Activated naive CD4-positive, alpha-beta T cell treated with anti-CD3 and anti-CD28 coated beads for 36 hours (primary cell): Measurements from ENCODE around the gene WNT9B. TPM values are rescaled to one million over a fixed set of nuclear protein-coding genes. Genes with fewer than 3 reads are reported as not detected.

Source experiments
- CTCF ChIA-PET: fragments of 350-600 bp; sonication (Branson Sonifier 250); formaldehyde crosslinking; loops from one replicate; lab custom pipeline; 2021; ENCODE audit warnings: antibody characterized with exemption; lab: Charles Lee
- DNase-seq: peaks from one replicate; pipeline ENCODE4 v3.0.0-alpha.2; 2020
- H3K27ac Mint-ChIP-seq: one replicate; pipeline ENCODE4 v1.8.0; 2021; ENCODE audit warnings: mild to moderate bottlenecking, mixed read lengths
- H3K27me3 Mint-ChIP-seq: one replicate; pipeline ENCODE4 v1.8.0; 2021; ENCODE audit warnings: low read depth, mixed read lengths
- H3K36me3 Mint-ChIP-seq: one replicate; pipeline ENCODE4 v1.8.0; 2021; ENCODE audit warnings: low read depth, mixed read lengths
- H3K4me1 Mint-ChIP-seq: one replicate; pipeline ENCODE4 v1.8.0; 2021; ENCODE audit warnings: low read depth, mixed read lengths
- H3K4me3 Mint-ChIP-seq: one replicate; pipeline ENCODE4 v1.8.0; 2021; ENCODE audit warnings: mild to moderate bottlenecking, moderate library complexity, mixed read lengths
- H3K9me3 Mint-ChIP-seq: one replicate; pipeline ENCODE4 v1.8.0; 2021; ENCODE audit warnings: mixed read lengths
- intact Hi-C: fragments of 100-400 bp; cut with micrococcal nuclease; formaldehyde crosslinking; loops from one replicate; pipeline ENCODE4 v1.15.1; 2023
- total RNA-seq, 2 experiments: library from RNA; stranded (reverse); gene quantifications; one replicate each; pipeline ENCODE4 v1.2.3, GENCODE V29; 2021

The WNT9B gene
- total RNA-seq, 2 experiments from 2014 or later: not detected

DNA sequence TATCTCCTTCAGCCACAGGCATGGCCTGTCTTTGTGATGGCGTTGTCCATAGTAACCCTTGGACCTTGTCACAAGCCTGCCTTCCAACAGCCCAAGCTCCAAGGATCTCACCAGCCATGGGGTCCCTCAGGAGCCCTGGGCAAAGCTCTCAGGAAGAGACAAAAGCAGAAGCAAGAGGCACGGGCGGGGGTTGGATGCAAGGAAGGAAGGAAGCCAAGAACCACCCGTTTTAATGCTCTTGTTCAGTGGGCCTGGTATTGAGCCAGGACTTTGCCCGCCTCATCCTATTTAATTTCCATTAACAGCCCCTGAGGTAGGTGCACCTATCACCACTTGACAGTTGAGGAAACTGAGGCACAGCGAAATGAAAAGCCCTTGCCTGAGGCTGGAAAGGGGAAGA lies 39.3 kb downstream of the WNT9B start:
- no peak overlapping the region for H3K4me3 Mint-ChIP-seq
- DNase-seq: no peak
- no peaks in the 10 kb centered on the region for H3K9me3 Mint-ChIP-seq
- intact Hi-C loops: no loop called here
- peaks cover 10% of the 10 kb centered on the region for H3K27me3 Mint-ChIP-seq
- no peaks in the 10 kb centered on the region for H3K4me1 Mint-ChIP-seq
- CTCF ChIA-PET: no interaction called here
- H3K27ac Mint-ChIP-seq: no peak overlapping the region
- H3K36me3 Mint-ChIP-seq: no peaks in the 10 kb centered on the region

DNA sequence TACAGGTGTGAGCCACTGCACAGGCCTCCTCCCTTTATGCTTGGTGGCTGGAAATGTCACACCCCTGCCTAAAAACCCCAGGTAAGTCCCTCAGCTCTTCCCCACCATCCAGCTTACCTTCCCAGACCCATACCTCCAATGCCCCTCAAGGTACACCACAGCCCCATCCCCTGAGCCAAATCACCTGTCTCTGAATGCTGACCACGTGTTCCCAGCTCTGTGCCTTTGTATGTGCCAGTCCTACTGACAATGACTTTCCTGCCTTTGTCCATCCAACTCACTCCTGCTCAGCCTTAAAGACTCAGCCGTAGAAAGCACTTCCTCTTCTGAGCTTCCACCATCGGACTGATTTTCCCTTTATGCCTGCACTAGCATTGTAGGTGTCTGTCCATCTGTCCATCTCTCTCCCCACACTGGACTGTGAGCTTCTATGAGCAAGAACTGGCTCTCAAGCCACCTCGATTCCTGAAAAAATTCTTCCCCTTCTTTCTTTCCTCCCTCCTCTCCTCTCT lies 40.9 kb downstream of the WNT9B start:
- CTCF ChIA-PET: no interaction called here
- no peak overlapping the region for H3K4me3 Mint-ChIP-seq
- no peaks in the 10 kb centered on the region for H3K4me1 Mint-ChIP-seq
- H3K27me3 Mint-ChIP-seq: peaks cover 8% of the 10 kb centered on the region
- H3K27ac Mint-ChIP-seq: no peak overlapping the region
- no peak for DNase-seq
- H3K9me3 Mint-ChIP-seq: no peaks in the 10 kb centered on the region
- intact Hi-C loops: no loop called here
- H3K36me3 Mint-ChIP-seq: no peaks in the 10 kb centered on the region

DNA sequence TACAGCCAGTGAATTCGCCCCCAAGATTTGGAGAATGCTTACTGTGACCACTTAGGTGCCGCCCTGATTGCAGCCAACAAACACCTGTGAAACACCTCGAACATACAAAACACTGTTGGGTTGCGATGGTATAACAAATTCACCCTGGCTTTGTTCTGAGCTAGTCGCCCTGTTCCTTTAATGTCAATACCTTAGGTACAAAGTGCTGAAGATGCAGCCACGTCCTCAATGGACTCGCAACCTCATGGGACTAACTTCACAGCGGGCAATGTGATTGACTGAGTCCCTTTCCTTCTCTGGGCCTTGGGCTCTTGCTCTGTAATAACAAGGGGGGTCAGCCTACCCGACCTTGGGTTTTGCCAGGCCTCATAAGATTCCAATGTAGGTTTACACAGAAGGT lies 42.6 kb downstream of the WNT9B start:
- peaks cover 2% of the 10 kb centered on the region for H3K9me3 Mint-ChIP-seq
- H3K36me3 Mint-ChIP-seq: no peaks in the 10 kb centered on the region
- H3K4me3 Mint-ChIP-seq: no peak overlapping the region
- no peaks in the 10 kb centered on the region for H3K4me1 Mint-ChIP-seq
- peaks cover 8% of the 10 kb centered on the region for H3K27me3 Mint-ChIP-seq
- CTCF ChIA-PET: no interaction called here
- intact Hi-C loops: no loop called here
- no peak for DNase-seq
- no peak overlapping the region for H3K27ac Mint-ChIP-seq

DNA sequence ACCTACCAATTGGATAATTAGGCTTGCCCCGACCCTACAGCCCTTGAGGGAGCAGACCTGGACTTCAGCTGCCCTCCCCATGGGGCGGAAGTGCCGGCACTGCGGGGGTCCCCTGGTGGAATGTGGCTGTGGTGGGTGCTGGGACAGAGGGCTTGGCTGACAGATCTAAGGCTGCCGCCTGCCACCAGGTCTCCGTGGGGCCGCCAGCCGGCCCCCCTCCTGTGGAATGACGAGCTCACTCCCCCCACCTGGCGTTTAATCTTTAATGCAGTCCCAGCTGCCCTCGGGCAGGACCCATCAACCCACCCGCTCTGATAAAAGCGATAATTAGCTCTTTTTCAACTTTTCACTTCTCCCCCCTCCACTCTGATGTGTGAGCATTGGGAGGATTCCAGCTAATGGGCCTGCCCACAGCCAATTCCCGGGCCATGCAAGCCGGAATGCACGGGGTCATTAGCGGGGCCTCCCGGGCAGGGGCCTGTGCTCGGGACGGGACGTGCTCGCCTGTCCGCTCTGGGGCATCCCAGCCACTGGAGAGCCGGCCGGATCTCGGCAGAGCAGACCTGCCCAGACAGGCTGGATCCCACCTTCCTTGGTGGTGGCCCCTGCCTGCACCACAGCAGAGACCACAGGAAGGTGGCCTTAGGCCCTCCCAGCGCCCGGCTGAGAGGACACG lies 43.2 kb downstream of the WNT9B start:
- peaks cover 2% of the 10 kb centered on the region for H3K9me3 Mint-ChIP-seq
- no peak overlapping the region for H3K27ac Mint-ChIP-seq
- intact Hi-C loops: no loop called here
- no peaks in the 10 kb centered on the region for H3K36me3 Mint-ChIP-seq
- H3K27me3 Mint-ChIP-seq: peaks cover 8% of the 10 kb centered on the region
- H3K4me3 Mint-ChIP-seq: no peak overlapping the region
- CTCF ChIA-PET: no interaction called here
- no peak for DNase-seq
- no peaks in the 10 kb centered on the region for H3K4me1 Mint-ChIP-seq

DNA sequence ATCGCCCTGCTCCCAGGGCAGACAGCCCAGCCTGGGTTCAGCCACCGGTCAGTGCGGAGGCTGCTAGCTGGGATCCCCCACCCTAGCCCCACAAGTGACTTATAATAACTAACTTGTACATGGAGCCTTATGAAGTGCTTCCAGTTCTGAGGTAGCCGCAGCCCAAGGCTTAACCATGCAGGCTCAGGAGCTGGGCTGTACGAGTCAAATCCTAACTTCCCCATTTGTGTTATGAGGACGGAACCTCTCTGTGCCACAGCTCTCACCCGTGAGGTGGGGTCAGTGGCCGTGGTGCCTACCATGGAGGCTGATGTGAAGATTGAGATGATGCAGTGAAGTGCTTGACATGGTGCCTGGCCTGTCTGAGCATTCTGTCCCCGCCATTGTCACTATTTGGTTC lies 43.8 kb downstream of the WNT9B start:
- CTCF ChIA-PET: no interaction called here
- intact Hi-C loops: no loop called here
- no peaks in the 10 kb centered on the region for H3K36me3 Mint-ChIP-seq

DNA sequence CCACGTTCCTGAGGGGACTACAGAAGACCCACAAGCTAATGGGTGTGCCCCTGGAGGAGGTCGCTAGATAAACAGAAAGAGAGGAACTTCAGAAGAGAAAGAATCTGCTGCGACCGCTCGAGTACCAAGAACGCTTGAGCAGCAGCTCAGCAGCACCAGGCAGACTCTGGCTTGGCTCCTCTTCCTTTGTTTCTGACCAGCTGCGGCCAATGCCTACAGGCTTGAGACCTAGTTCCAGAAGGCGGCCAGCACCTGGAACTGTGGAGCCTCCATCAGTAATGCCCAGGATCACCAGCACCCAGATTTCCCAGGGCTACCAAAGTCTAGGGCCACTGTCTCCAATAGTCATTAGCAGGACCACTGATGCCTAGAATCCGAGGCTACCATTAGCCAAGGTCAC lies 45.6 kb downstream of the WNT9B start:
- Mint-ChIP-seq H3K27me3 (peaks cover 8% of the 10 kb centered on the region), H3K36me3 (no peaks in the 10 kb centered on the region), H3K4me1 (no peaks in the 10 kb centered on the region)

More for the DNA sequence above, 43.8 kb downstream of the WNT9B start:
- no peaks in the 10 kb centered on the region for H3K4me1 Mint-ChIP-seq
- peaks cover 2% of the 10 kb centered on the region for H3K9me3 Mint-ChIP-seq
- peaks cover 8% of the 10 kb centered on the region for H3K27me3 Mint-ChIP-seq
- no peak for DNase-seq
- no peak overlapping the region for H3K4me3 Mint-ChIP-seq
- H3K27ac Mint-ChIP-seq: no peak overlapping the region

DNA sequence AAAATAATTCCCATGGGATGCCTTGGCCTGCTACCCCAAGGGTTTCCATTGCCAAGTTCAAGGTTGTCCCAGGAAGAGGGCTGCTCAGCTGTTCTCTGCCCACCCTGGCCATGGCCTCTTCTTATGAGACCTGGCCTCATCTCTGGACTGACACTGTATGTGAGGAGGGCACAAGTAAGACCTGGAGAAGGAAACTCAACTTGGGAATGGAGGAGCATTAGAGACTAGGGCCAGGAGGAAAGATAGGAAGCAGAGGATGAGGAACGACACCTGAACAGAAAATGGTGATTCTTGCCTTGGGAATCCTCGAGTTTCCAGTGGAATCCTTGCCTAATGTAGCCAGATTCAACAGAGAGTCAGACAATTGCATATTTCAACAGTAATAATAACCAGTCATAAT lies 47.0 kb downstream of the WNT9B start:
- peaks cover 2% of the 10 kb centered on the region for H3K9me3 Mint-ChIP-seq
- CTCF ChIA-PET: no interaction called here
- no peak overlapping the region for H3K4me3 Mint-ChIP-seq
- H3K4me1 Mint-ChIP-seq: no peaks in the 10 kb centered on the region
- H3K27me3 Mint-ChIP-seq: peaks cover 3% of the 10 kb centered on the region
- DNase-seq: no peak
- H3K27ac Mint-ChIP-seq: no peak overlapping the region
- H3K36me3 Mint-ChIP-seq: no peaks in the 10 kb centered on the region
- intact Hi-C loops: no loop called here

More for the DNA sequence above, 45.6 kb downstream of the WNT9B start:
- intact Hi-C loops: no loop called here
- CTCF ChIA-PET: no interaction called here
- Mint-ChIP-seq H3K27ac (no peak overlapping the region), H3K4me3 (no peak overlapping the region), H3K9me3 (peaks cover 2% of the 10 kb centered on the region)
- no peak for DNase-seq

DNA sequence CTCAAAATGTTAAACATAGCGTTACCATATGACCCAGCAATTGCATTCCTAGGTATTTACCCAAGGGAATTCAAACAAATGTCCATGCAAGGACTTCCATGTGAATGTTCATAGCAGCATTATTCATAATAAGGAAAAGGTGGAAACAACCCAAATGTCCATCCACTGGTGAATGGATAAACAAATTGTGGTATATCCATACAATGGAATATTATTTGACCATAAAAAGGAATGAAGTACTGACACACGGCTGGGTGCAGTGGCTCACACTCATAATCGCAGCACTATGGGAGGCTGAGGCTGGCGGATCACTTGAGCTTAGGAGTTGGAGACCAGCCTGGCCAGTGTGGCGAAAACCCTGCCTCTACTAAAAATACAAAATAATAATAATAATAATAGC lies 47.5 kb downstream of the WNT9B start:
- Mint-ChIP-seq H3K4me3 (no peak overlapping the region), H3K27ac (no peak overlapping the region), H3K27me3 (peaks cover 3% of the 10 kb centered on the region), H3K9me3 (peaks cover 2% of the 10 kb centered on the region), H3K4me1 (no peaks in the 10 kb centered on the region), H3K36me3 (no peaks in the 10 kb centered on the region)
- intact Hi-C loops: no loop called here
- CTCF ChIA-PET: no interaction called here
- DNase-seq: no peak

DNA sequence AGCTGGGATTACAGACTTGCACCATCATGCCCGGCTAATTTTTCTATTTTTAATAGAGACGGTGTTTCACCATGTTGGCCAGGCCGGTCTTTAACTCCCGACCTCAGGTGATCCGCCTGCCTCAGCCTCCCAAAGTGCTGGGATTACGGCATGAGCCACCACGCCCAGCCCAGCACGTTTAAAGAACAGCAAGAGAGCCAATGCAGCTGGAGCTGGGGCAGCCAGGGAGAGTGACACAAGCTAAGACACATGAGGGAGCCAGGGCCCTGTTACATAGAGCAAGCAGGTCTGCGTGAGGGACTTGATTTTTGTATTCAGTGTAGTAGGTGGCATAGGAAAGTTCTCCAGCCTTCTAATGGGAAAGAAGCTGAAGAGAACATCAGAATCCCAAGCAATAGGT lies 49.9 kb downstream of the WNT9B start:
- H3K27ac Mint-ChIP-seq: no peak overlapping the region
- intact Hi-C loops: no loop called here
- H3K4me1 Mint-ChIP-seq: no peaks in the 10 kb centered on the region
- H3K9me3 Mint-ChIP-seq: peaks cover 2% of the 10 kb centered on the region
- no peaks in the 10 kb centered on the region for H3K36me3 Mint-ChIP-seq
- no peak overlapping the region for H3K4me3 Mint-ChIP-seq
- CTCF ChIA-PET: no interaction called here
- DNase-seq: no peak
- H3K27me3 Mint-ChIP-seq: no peaks in the 10 kb centered on the region

DNA sequence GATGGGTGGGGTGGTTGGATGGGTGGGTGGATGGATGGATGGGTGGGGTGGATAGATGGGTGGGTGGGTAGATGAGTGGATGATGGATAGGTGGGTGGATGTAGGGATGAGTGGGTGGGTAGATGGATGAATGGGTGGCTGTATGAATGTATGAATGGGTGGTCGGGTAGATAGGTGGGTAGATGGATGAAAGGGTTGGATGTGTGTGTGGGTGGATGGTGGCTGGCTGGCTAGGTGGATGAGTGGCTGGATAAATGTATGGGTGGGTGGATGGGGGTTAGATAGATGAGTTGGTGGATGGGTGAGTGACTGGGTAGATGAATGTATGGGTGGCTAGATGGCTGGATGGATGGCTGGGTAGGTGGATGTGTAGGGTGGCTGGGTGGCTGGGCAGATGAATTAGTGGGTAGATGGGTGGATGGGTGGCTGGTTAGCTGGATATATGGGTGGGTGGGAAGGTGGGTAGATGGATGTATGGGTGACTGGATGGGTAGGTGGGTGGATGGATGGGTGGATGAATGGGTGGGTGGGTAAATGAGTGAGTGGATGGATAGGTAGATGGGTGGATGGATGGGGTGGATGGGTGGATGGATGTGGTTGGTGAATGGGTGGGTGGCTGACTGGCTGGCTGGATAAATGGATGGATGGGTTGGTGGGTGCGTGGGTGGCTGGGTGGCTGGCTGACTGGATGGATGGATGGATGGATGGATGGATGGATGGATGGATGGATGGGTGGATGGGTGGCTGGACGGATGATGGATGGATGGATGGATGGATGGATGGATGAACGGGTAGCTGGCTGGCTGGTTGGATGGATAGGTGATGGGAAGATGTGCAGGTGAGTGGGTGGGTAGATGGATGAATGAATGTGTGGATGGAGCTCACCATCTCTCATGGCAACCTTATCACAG lies 52.6 kb downstream of the WNT9B start:
- intact Hi-C loops: no loop called here
- Mint-ChIP-seq H3K27ac (no peak overlapping the region), H3K4me1 (no peaks in the 10 kb centered on the region), H3K4me3 (no peak overlapping the region), H3K36me3 (no peaks in the 10 kb centered on the region), H3K27me3 (no peaks in the 10 kb centered on the region), H3K9me3 (no peaks in the 10 kb centered on the region)
- CTCF ChIA-PET: interaction anchor here (0.6 kb wide), 1 partner anchor 1142 kb away, joined by 4 read pairs; no protein-coding TSS in a partner anchor
- DNase-seq: no peak

DNA sequence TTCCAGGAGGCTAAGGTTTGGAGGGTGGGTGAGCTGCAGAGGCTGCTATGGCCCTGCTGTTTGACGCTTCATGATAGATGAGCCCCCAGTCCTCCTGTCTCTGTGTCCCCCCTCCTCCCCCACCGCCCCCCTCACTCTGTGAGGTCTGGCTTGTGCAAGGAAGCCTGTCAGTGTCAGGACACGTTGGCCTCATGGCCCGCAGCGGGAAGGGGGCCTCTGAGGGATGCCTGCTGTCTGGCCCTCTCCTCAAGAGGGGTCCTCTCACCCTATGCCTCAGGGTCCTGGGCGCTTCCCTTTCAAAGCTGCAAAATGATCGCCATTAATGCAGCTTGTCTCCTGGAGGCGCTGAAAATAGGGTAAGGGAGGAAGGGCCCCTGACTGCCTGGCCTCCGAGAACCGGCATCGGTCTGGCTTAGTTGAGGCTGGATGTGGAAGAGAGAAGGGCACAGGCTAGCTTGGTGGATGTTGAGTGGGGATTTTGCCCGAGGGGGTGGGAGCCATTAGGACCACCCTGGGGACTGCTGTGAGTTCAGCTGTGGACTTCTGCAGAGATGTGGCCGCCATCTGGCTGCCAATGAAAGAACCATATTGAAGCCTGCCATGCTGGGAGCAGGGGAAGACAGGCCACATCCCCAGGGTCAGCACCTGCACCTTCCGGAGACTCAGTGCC lies 56.8 kb downstream of the WNT9B start:
- Mint-ChIP-seq H3K9me3 (no peaks in the 10 kb centered on the region), H3K4me1 (no peaks in the 10 kb centered on the region), H3K27me3 (peaks cover 2% of the 10 kb centered on the region), H3K36me3 (no peaks in the 10 kb centered on the region), H3K27ac (no peak overlapping the region), H3K4me3 (no peak overlapping the region)
- DNase-seq: no peak
- CTCF ChIA-PET: no interaction called here
- intact Hi-C loops: no loop called here

DNA sequence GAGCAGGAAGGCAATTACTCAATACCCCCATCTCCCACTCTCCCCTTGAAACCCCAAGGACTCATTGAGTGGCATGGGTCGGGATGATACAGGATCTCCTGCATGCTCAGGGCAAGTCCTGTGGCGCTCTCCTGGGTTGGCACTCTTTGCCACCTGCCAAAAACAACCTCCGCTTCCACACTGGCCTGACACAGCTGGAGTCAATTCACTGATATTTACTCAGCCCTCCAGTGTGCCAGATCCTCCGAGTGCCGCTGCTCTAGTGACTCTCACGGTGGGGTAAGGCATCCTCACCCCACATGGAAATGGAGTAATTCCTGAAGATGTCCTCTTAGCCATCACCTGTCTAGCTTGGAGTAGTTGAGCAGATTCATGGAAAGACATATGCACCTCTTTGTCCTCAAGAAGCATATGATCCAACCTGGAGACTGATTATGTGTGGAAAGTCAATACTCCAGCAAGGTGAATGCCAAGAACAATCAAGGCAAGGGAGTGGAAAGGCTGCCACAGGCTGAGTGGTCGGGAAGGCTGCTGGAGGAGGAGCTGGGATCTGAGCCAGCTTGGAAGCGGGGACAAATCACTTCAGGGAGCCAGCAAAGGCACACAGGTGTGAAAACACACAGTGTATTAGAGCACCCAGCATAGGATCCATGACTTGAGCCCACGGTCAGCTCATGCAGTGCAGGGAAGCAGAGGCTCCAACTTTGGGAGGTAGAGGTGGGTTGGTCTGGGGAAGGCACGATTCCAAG lies 59.0 kb downstream of the WNT9B start:
- intact Hi-C loops: no loop called here
- Mint-ChIP-seq H3K27me3 (peaks cover 2% of the 10 kb centered on the region), H3K36me3 (no peaks in the 10 kb centered on the region), H3K4me3 (no peak overlapping the region), H3K27ac (no peak overlapping the region), H3K9me3 (no peaks in the 10 kb centered on the region), H3K4me1 (no peaks in the 10 kb centered on the region)
- CTCF ChIA-PET: no interaction called here
- no peak for DNase-seq
